Measurements from ENCODE around the gene PLXNA1.

The PLXNA1 gene

GRCh38 chr3:126964950-126965349 lies 18.0 kb upstream of the PLXNA1 start:
- TF ChIP-seq CREB1 (IDR thresholded peaks at IDR 0.05; ENCODE audit: low read depth) (no peak), RAD21 (IDR thresholded peaks at IDR 0.05; ENCODE audit: low read depth) (no peak), FOXM1 (IDR thresholded peaks at IDR 0.05; ENCODE audit: borderline replicate concordance, low read depth) (no peak), ZBTB7A (IDR thresholded peaks at IDR 0.05; ENCODE audit: low read depth) (no peak), YY1 (IDR thresholded peaks at IDR 0.05; ENCODE audit: low read depth) (no peak), USF1 (IDR thresholded peaks at IDR 0.05) (no peak), NFIC (IDR thresholded peaks at IDR 0.05) (no peak), EP300 (IDR thresholded peaks at IDR 0.05; ENCODE audit: borderline replicate concordance) (no peak), EGR1 (IDR thresholded peaks at IDR 0.05) (no peak), TEAD4 (IDR thresholded peaks at IDR 0.05) (no peak), REST (IDR thresholded peaks at IDR 0.05; ENCODE audit: low read depth) (no peak), TCF12 (IDR thresholded peaks at IDR 0.05; ENCODE audit: low read depth) (no peak), MAX (IDR thresholded peaks at IDR 0.05) (no peak), CEBPB (IDR thresholded peaks at IDR 0.05) (no peak), TAF1 (IDR thresholded peaks at IDR 0.05; ENCODE audit: low read depth) (no peak)

GRCh38 chr3:126965526-126966080 lies 17.3 kb upstream of the PLXNA1 start:
- TF ChIP-seq MAX (IDR thresholded peaks at IDR 0.05) (no peak), CEBPB (IDR thresholded peaks at IDR 0.05) (no peak), TAF1 (IDR thresholded peaks at IDR 0.05; ENCODE audit: low read depth) (no peak), EGR1 (IDR thresholded peaks at IDR 0.05) (no peak), TEAD4 (IDR thresholded peaks at IDR 0.05) (no peak), YY1 (IDR thresholded peaks at IDR 0.05; ENCODE audit: low read depth) (no peak), RAD21 (IDR thresholded peaks at IDR 0.05; ENCODE audit: low read depth) (no peak), ZBTB7A (IDR thresholded peaks at IDR 0.05; ENCODE audit: low read depth) (no peak), FOXM1 (IDR thresholded peaks at IDR 0.05; ENCODE audit: borderline replicate concordance, low read depth) (no peak), TCF12 (IDR thresholded peaks at IDR 0.05; ENCODE audit: low read depth) (no peak), REST (IDR thresholded peaks at IDR 0.05; ENCODE audit: low read depth) (no peak), EP300 (IDR thresholded peaks at IDR 0.05; ENCODE audit: borderline replicate concordance) (no peak), CREB1 (IDR thresholded peaks at IDR 0.05; ENCODE audit: low read depth) (no peak), USF1 (IDR thresholded peaks at IDR 0.05) (no peak), NFIC (IDR thresholded peaks at IDR 0.05) (no peak)

- TF ChIP-seq ZBTB7A (IDR thresholded peaks at IDR 0.05; ENCODE audit: low read depth) = no peak
Measured at GRCh38 chr3:126967386-126967785, 15.5 kb upstream of the PLXNA1 start.

- TF ChIP-seq ZBTB7A (IDR thresholded peaks at IDR 0.05; ENCODE audit: low read depth) (no peak), FOXM1 (IDR thresholded peaks at IDR 0.05; ENCODE audit: borderline replicate concordance, low read depth) (no peak), TCF12 (IDR thresholded peaks at IDR 0.05; ENCODE audit: low read depth) (no peak), CEBPB (IDR thresholded peaks at IDR 0.05) (no peak), YY1 (IDR thresholded peaks at IDR 0.05; ENCODE audit: low read depth) (no peak), TEAD4 (IDR thresholded peaks at IDR 0.05) (no peak), EGR1 (IDR thresholded peaks at IDR 0.05) (no peak), NFIC (IDR thresholded peaks at IDR 0.05) (no peak), TAF1 (IDR thresholded peaks at IDR 0.05; ENCODE audit: low read depth) (no peak), EP300 (IDR thresholded peaks at IDR 0.05; ENCODE audit: borderline replicate concordance) (no peak), REST (IDR thresholded peaks at IDR 0.05; ENCODE audit: low read depth) (no peak), MAX (IDR thresholded peaks at IDR 0.05) (no peak)
Measured at GRCh38 chr3:126968391-126969390, 14.2 kb upstream of the PLXNA1 start.

Measured in Ishikawa (cell line).